OCI-LY1 (cell line): ENCODE data around the gene EPN2.

ENCODE experiments used
- H2AFZ ChIP-seq: fragments of 200-600 bp; sonication (generic), shearing (Covaris generic); 2 replicates; pipeline ENCODE4 v1.6.0; 2014; ENCODE audit warnings: antibody characterized with exemption, mild to moderate bottlenecking, low read length
- H3F3A ChIP-seq: fragments of 200-600 bp; sonication (generic), shearing (Covaris generic); 2 replicates; pipeline ENCODE4 v1.6.0; 2014; ENCODE audit warnings: mild to moderate bottlenecking, antibody characterized with exemption, low read length, moderate library complexity; ENCODE audit not compliant: insufficient read depth
- H3K27ac ChIP-seq: fragments of 200-600 bp; sonication (generic); 2 replicates; pipeline ENCODE4 v1.5.1; 2014; ENCODE audit warnings: low read length, mixed run types, mild to moderate bottlenecking, low read depth; ENCODE audit not compliant: poor library complexity, severe bottlenecking
- H3K27me3 ChIP-seq: fragments of 200-600 bp; sonication (generic); 2 replicates; pipeline ENCODE4 v1.6.0; 2014; ENCODE audit warnings: antibody characterized with exemption, mild to moderate bottlenecking, low read length, moderate library complexity; ENCODE audit not compliant: insufficient read depth
- H3K36me3 ChIP-seq: fragments of 200-600 bp; sonication (generic); 2 replicates; pipeline ENCODE4 v1.6.1; 2014; ENCODE audit warnings: mild to moderate bottlenecking, antibody characterized with exemption, low read length, moderate library complexity, mixed read lengths; ENCODE audit not compliant: insufficient read depth
- H3K4me1 ChIP-seq: fragments of 200-600 bp; sonication (generic); 2 replicates; pipeline ENCODE4 v1.5.1; 2014; ENCODE audit warnings: mild to moderate bottlenecking, low read length, moderate library complexity; ENCODE audit not compliant: insufficient read depth, severe bottlenecking
- H3K4me2 ChIP-seq: fragments of 200-600 bp; sonication (generic), shearing (Covaris generic); 2 replicates; pipeline ENCODE4 v1.6.1; 2014; ENCODE audit warnings: low read length
- H3K4me3 ChIP-seq: fragments of 200-600 bp; sonication (generic); 2 replicates; pipeline ENCODE4 v1.5.1; 2014; ENCODE audit warnings: low read length, low read depth, mild to moderate bottlenecking, mixed read lengths; ENCODE audit not compliant: poor library complexity, severe bottlenecking
- H3K79me2 ChIP-seq: fragments of 200-600 bp; shearing (Covaris generic); 2 replicates; pipeline ENCODE4 v1.6.1; 2016; ENCODE audit warnings: mixed run types, low read length, mixed read lengths; ENCODE audit not compliant: insufficient read depth
- H3K9ac ChIP-seq: fragments of 200-600 bp; sonication (generic), shearing (Covaris generic); 2 replicates; pipeline ENCODE4 v1.6.1; 2014; ENCODE audit warnings: mild to moderate bottlenecking, low read length, mixed read lengths
- H3K9me2 ChIP-seq: fragments of 200-600 bp; sonication (generic), shearing (Covaris generic); 2 replicates; pipeline ENCODE4 v1.6.1; 2014; ENCODE audit warnings: low read depth, mild to moderate bottlenecking, low read length, mixed read lengths
- H3K9me3 ChIP-seq: fragments of 200-600 bp; shearing (Covaris generic); 2 replicates; pipeline ENCODE4 v1.6.1; 2014; ENCODE audit warnings: low read length, mixed read lengths
- H4K20me1 ChIP-seq: fragments of 200-600 bp; sonication (generic), shearing (Covaris generic); 2 replicates; pipeline ENCODE4 v1.6.0; 2016; ENCODE audit warnings: mild to moderate bottlenecking, low read length; ENCODE audit not compliant: insufficient read depth
- EZH2 ChIP-seq: fragments of 200-600 bp; sonication (generic), shearing (Covaris generic); IDR thresholded peaks from 2 replicates; pipeline ENCODE4 v1.8.0; 2017; ENCODE audit warnings: borderline replicate concordance, mixed run types, mild to moderate bottlenecking, antibody characterized with exemption, low read length, moderate library complexity, mixed read lengths
- TF ChIP-seq, protein P1 (sequence below): fragments of 200-600 bp; sonication (generic), shearing (Covaris generic); IDR thresholded peaks from 2 replicates; pipeline ENCODE4 v1.5.1; 2017; ENCODE audit warnings: mild to moderate bottlenecking, antibody characterized with exemption, low read length, moderate library complexity, mixed read lengths

Gene EPN2

DNA sequence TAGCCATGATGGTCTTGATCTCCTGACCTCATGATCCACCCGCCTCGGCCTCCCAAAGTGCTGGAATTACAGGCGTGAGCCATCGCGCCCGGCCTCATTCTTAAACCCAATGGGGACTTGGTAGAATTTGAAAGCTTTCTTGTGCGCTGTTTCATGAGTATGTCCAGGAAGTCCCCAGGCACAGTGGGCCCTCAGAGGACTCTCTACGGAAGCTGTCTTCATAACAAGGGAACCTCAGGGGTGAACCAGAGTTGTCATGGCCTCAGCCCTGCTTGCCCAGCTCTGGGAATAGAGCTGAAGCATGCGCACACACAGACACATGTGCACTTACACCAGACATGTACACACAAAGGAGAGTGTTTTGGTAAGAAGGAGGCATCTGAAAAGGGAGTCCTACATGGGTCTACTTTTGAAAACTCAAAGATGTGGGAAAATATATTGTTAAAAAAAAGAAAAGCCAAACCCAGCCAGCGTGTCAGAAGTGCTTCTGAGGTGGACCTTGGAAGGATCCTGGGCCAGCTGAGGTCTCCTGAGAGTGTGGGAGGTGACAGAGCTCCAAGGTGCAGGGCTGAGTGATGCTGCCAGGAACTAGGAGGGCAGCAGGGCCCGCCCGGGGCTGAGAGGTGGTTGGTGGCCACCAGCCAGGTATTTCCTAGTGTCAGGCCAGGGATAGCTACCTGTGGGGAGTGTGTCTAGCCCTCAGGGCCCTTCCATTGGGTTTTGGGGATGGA is 54.6 kb downstream of the EPN2 start:
- H3K27me3 ChIP-seq: peaks cover 2% of the 10 kb centered on the region; the same call in 1 of the 2 replicates
- no peaks in the 10 kb centered on the region for H4K20me1 ChIP-seq
- no peaks in the 10 kb centered on the region for H3K9me2 ChIP-seq
- no peak overlapping the region for H3K9ac ChIP-seq
- no peak overlapping the region for H2AFZ ChIP-seq
- H3K4me3 ChIP-seq: no peak overlapping the region
- H3K79me2 ChIP-seq: no peaks in the 10 kb centered on the region
- H3K27ac ChIP-seq: no peak overlapping the region
- H3K36me3 ChIP-seq: no peaks in the 10 kb centered on the region
- no peaks in the 10 kb centered on the region for H3K4me1 ChIP-seq
- H3K9me3 ChIP-seq: no peaks in the 10 kb centered on the region
- no peaks in the 10 kb centered on the region for H3F3A ChIP-seq
- no peak overlapping the region for H3K4me2 ChIP-seq
- TF ChIP-seq EZH2: no peak

DNA sequence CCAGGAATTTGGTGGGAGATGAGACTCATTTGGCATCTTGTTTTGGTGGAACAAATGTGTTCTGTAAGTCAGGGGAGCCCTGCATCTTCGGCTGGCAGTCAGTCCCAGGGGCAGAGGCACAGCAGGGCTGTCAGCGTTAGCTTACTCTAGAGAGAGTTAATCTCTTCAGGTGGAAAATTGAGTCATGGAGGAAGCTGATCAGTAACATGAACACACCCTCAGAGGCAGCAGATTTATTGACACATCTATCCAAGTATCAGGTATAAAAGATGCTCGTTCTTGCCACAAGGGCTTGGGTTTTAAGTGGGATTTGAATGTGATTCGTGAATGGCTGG is 55.2 kb downstream of the EPN2 start:
- Histone ChIP-seq H3K9ac (no peak overlapping the region), H3K27me3 (no peaks in the 10 kb centered on the region; the same call in 1 of the 2 replicates), H4K20me1 (no peaks in the 10 kb centered on the region), H3F3A (no peaks in the 10 kb centered on the region), H3K9me3 (no peaks in the 10 kb centered on the region), H3K79me2 (no peaks in the 10 kb centered on the region), H3K36me3 (no peaks in the 10 kb centered on the region), H3K4me2 (no peak overlapping the region), H3K27ac (no peak overlapping the region), H3K4me1 (no peaks in the 10 kb centered on the region), H3K9me2 (no peaks in the 10 kb centered on the region), H2AFZ (no peak overlapping the region), H3K4me3 (no peak overlapping the region)
- TF ChIP-seq EZH2: no peak
- TF ChIP-seq, protein P1, sequence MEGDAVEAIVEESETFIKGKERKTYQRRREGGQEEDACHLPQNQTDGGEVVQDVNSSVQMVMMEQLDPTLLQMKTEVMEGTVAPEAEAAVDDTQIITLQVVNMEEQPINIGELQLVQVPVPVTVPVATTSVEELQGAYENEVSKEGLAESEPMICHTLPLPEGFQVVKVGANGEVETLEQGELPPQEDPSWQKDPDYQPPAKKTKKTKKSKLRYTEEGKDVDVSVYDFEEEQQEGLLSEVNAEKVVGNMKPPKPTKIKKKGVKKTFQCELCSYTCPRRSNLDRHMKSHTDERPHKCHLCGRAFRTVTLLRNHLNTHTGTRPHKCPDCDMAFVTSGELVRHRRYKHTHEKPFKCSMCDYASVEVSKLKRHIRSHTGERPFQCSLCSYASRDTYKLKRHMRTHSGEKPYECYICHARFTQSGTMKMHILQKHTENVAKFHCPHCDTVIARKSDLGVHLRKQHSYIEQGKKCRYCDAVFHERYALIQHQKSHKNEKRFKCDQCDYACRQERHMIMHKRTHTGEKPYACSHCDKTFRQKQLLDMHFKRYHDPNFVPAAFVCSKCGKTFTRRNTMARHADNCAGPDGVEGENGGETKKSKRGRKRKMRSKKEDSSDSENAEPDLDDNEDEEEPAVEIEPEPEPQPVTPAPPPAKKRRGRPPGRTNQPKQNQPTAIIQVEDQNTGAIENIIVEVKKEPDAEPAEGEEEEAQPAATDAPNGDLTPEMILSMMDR: no peak

DNA sequence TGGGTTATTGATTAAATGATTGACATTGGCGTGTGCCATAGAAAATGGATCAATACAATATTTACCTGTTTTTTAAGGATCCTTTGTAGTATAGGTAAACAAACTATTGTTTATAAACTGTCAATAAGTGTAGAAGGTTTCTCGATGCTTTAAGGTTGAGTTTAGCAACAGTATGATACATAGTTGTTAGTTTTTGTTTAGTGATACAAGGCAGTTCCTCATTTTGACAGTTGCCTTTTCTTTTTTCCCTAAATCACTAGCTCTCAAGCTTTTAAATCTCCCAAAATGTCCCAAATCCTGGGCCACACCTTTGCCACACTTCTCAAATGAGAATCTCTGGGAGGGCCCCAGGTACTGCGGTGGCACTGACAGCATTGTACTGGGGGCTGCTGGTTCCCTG is 57.3 kb downstream of the EPN2 start:
- Histone ChIP-seq H4K20me1 (no peaks in the 10 kb centered on the region), H3K9me2 (no peaks in the 10 kb centered on the region), H3K9me3 (no peaks in the 10 kb centered on the region), H3K27me3 (no peaks in the 10 kb centered on the region; the same call in 1 of the 2 replicates), H2AFZ (no peak overlapping the region), H3K4me3 (no peak overlapping the region), H3K9ac (no peak overlapping the region), H3K36me3 (no peaks in the 10 kb centered on the region), H3F3A (no peaks in the 10 kb centered on the region), H3K27ac (no peak overlapping the region), H3K4me2 (no peak overlapping the region), H3K4me1 (no peaks in the 10 kb centered on the region), H3K79me2 (no peaks in the 10 kb centered on the region)
- no peak for TF ChIP-seq EZH2
- TF ChIP-seq, protein P1: no peak
